ENCODE measurements around the gene GABRR3. TPM values are rescaled to one million over a fixed set of nuclear protein-coding genes. Genes with fewer than 3 reads are reported as not detected.
"Not testable (repeated sequence)": the region's sequence is repeated elsewhere in the genome, so short reads cannot be mapped to it uniquely, and the experiment has no call there.

The GABRR3 gene
- total and polyA plus RNA-seq, 2 experiments from 2014 or later: not detected

- H3K4me3 ChIP-seq; H3K27ac Mint-ChIP-seq; H4K20me1 ChIP-seq (replicated peaks; ENCODE audit: insufficient read depth); H3K27me3 Mint-ChIP-seq (ENCODE audit: insufficient read depth, low read depth, poor library complexity); H3K27me3 ChIP-seq (ENCODE audit: insufficient read depth); H3K4me2 ChIP-seq; H2AFZ ChIP-seq; H3K4me3 Mint-ChIP-seq; DNase-seq (ENCODE audit: low spot score); H3F3A ChIP-seq (replicated peaks; ENCODE audit: low read depth); H3K9me2 ChIP-seq (ENCODE audit: insufficient read depth); H3K9me3 Mint-ChIP-seq; H3K4me1 Mint-ChIP-seq; ATAC-seq; H3K79me2 ChIP-seq (replicated peaks; ENCODE audit: insufficient read depth); H3K36me3 Mint-ChIP-seq (ENCODE audit: low read depth); H3K4me1 ChIP-seq (ENCODE audit: insufficient read depth); H3K36me3 ChIP-seq (ENCODE audit: insufficient read depth); H3K27ac ChIP-seq (ENCODE audit: low read depth): not testable (repeated sequence)
Measured at GRCh38 chr3:98010883-98011449, 24.1 kb downstream of the GABRR3 start.

GRCh38 chr3:98010194-98010882 lies 24.8 kb downstream of the GABRR3 start:
- H3K4me3 Mint-ChIP-seq: no peak overlapping the region
- Histone ChIP-seq H2AFZ (no peak overlapping the region), H3K4me2 (no peak overlapping the region), H3K9me2 (ENCODE audit: insufficient read depth) (no peaks in the 10 kb centered on the region), H3K36me3 (ENCODE audit: insufficient read depth) (no peaks in the 10 kb centered on the region), H3K27me3 (ENCODE audit: insufficient read depth) (no peaks in the 10 kb centered on the region), H3K4me1 (ENCODE audit: insufficient read depth) (no peaks in the 10 kb centered on the region), H3K79me2 (replicated peaks; ENCODE audit: insufficient read depth) (no peaks in the 10 kb centered on the region), H3K4me3 (no peak overlapping the region), H4K20me1 (replicated peaks; ENCODE audit: insufficient read depth) (no peaks in the 10 kb centered on the region), H3F3A (replicated peaks; ENCODE audit: low read depth) (no peaks in the 10 kb centered on the region), H3K27ac (ENCODE audit: low read depth) (no peak overlapping the region)
- H3K36me3 Mint-ChIP-seq (ENCODE audit: low read depth): no peaks in the 10 kb centered on the region
- H3K27me3 Mint-ChIP-seq (ENCODE audit: insufficient read depth, low read depth, poor library complexity): peaks cover 3% of the 10 kb centered on the region
- no peak for TF ChIP-seq EZH2phosphoT487 (IDR thresholded peaks at IDR 0.05; ENCODE audit: unreplicated experiment)
- TF ChIP-seq, protein P1, sequence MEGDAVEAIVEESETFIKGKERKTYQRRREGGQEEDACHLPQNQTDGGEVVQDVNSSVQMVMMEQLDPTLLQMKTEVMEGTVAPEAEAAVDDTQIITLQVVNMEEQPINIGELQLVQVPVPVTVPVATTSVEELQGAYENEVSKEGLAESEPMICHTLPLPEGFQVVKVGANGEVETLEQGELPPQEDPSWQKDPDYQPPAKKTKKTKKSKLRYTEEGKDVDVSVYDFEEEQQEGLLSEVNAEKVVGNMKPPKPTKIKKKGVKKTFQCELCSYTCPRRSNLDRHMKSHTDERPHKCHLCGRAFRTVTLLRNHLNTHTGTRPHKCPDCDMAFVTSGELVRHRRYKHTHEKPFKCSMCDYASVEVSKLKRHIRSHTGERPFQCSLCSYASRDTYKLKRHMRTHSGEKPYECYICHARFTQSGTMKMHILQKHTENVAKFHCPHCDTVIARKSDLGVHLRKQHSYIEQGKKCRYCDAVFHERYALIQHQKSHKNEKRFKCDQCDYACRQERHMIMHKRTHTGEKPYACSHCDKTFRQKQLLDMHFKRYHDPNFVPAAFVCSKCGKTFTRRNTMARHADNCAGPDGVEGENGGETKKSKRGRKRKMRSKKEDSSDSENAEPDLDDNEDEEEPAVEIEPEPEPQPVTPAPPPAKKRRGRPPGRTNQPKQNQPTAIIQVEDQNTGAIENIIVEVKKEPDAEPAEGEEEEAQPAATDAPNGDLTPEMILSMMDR (conservative IDR thresholded peaks at IDR 0.05; ENCODE audit: low read depth in 2 of 2): peak; percentile 23 to 56; a peak in 3 of 4 replicates
- no peaks in the 10 kb centered on the region for H3K9me3 Mint-ChIP-seq
- peak; percentile 22 for DNase-seq (ENCODE audit: low spot score)
- no peak for ATAC-seq
- H3K27ac Mint-ChIP-seq: no peak overlapping the region
- H3K4me1 Mint-ChIP-seq: no peaks in the 10 kb centered on the region

DNA sequence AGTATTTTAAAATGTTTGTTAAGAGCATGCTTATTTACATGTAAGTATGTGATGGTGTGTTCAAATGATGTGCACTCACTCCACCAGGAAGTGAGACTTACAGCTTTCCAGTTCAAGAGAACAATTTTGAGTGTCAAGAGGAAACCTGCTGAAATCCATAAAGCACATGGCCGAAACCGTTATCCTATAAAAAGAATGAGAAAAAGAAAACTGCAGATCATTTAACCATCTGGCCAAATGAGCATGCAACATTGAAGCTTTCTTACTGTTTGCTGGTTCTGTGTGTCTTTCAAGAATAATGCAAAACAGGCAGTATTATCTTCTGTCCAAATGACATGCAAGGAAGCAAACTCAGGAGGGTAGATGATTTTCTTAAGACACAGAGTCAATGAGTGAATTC lies 26.3 kb downstream of the GABRR3 start:
- ATAC-seq (no peak), DNase-seq (ENCODE audit: low spot score) (no peak)
- H3K4me2 ChIP-seq: no peak overlapping the region
- H3K9me2 ChIP-seq (ENCODE audit: insufficient read depth): no peaks in the 10 kb centered on the region
- Mint-ChIP-seq H3K4me1 (no peaks in the 10 kb centered on the region), H3K9me3 (no peaks in the 10 kb centered on the region), H3K4me3 (no peak overlapping the region), H3K27ac (no peak overlapping the region), H3K27me3 (ENCODE audit: insufficient read depth, low read depth, poor library complexity) (peaks cover 3% of the 10 kb centered on the region), H3K36me3 (ENCODE audit: low read depth) (no peaks in the 10 kb centered on the region)
- H3K36me3 ChIP-seq (ENCODE audit: insufficient read depth): no peaks in the 10 kb centered on the region
- no peak overlapping the region for H3K27ac ChIP-seq (ENCODE audit: low read depth)
- H3F3A ChIP-seq (replicated peaks; ENCODE audit: low read depth): no peaks in the 10 kb centered on the region
- H3K4me3 ChIP-seq: no peak overlapping the region
- H2AFZ ChIP-seq: 0 out of 2 replicates have a peak overlapping the region, but pooled peaks have one; percentile 61
- no peaks in the 10 kb centered on the region for H3K27me3 ChIP-seq (ENCODE audit: insufficient read depth)
- H4K20me1 ChIP-seq (replicated peaks; ENCODE audit: insufficient read depth): no peaks in the 10 kb centered on the region
- no peaks in the 10 kb centered on the region for H3K4me1 ChIP-seq (ENCODE audit: insufficient read depth)
- H3K79me2 ChIP-seq (replicated peaks; ENCODE audit: insufficient read depth): no peaks in the 10 kb centered on the region
- TF ChIP-seq ZNF462 (CRISPR knock-in tag; IDR thresholded peaks at IDR 0.05) (no peak), NANOG (IDR thresholded peaks at IDR 0.05; ENCODE audit: borderline replicate concordance) (no peak), POLR2AphosphoS5 (IDR thresholded peaks at IDR 0.05; ENCODE audit: low read depth) (no peak), STAT1 (IDR thresholded peaks at IDR 0.05; ENCODE audit: unreplicated experiment) (no peak)

Data from GM23338 (cell line).